Thymus (tissue), 14 donors: Measurements from ENCODE around the gene TNFRSF4. TPM values are rescaled to one million over a fixed set of nuclear protein-coding genes. Genes with fewer than 3 reads are reported as not detected.

ENCODE experiments used
- DNase-seq, 9 donors: peaks; one replicate each; pipeline ENCODE4 v3.0.0-alpha.2; 2013; ENCODE audit warnings: low spot score in 9 of 9, low read depth in 6 of 9, missing footprints in 1 of 9
- H3K27ac ChIP-seq, 2 donors: one replicate each; pipeline ENCODE4 v1.5.1; 2013; ENCODE audit warnings: control low read depth in 1 of 2, low read depth in 1 of 2, low read length in 1 of 2, mild to moderate bottlenecking in 1 of 2, moderate library complexity in 1 of 2
- H3K27me3 ChIP-seq, 2 donors: one replicate each; pipeline ENCODE4 v1.5.1; 2013; ENCODE audit warnings: low read length in 1 of 2; ENCODE audit not compliant: control insufficient read depth in 2 of 2, insufficient read depth in 1 of 2
- H3K36me3 ChIP-seq, 2 donors: one replicate each; pipeline ENCODE4 v1.5.1; 2013; ENCODE audit warnings: low read length in 1 of 2, mild to moderate bottlenecking in 1 of 2, moderate library complexity in 1 of 2; ENCODE audit not compliant: control insufficient read depth in 2 of 2, insufficient read depth in 2 of 2
- H3K4me1 ChIP-seq, 2 donors: one replicate each; pipeline ENCODE4 v1.5.1; 2013; ENCODE audit warnings: low read length in 2 of 2; ENCODE audit not compliant: control insufficient read depth in 2 of 2, insufficient read depth in 2 of 2
- H3K4me3 ChIP-seq, 2 donors: one replicate each; pipeline ENCODE4 v1.5.1; 2013; ENCODE audit warnings: low read length in 2 of 2, control low read depth in 1 of 2, mild to moderate bottlenecking in 1 of 2
- H3K9me3 ChIP-seq, 2 donors: one replicate each; pipeline ENCODE4 v1.5.1; 2013; ENCODE audit warnings: low read length in 1 of 2, mild to moderate bottlenecking in 1 of 2; ENCODE audit not compliant: control insufficient read depth in 2 of 2, insufficient read depth in 1 of 2
- WGBS: extraction: QIAGEN DNeasy Blood & Tissue Kit; methylation state at CpG from one replicate; pipeline ENCODE4 v1.1.7; 2013; 5-methylcytosine and 5-hydroxymethylcytosine counted together
- long read RNA-seq, 10 donors: transcript quantifications; one replicate each; lab custom pipeline, GENCODE V29; 2026
- polyA plus RNA-seq: library from polyadenylated mRNA; stranded (reverse); fragments of 200-250 nt; gene quantifications from one replicate; pipeline ENCODE4 v1.2.3, GENCODE V29; 2013
- total RNA-seq: library from RNA; stranded (reverse); fragments of 120-200 nt; gene quantifications from one replicate; pipeline ENCODE4 v1.2.4, GENCODE V29; 2013
- donor health status: healthy.

TNFRSF4 gene
- total RNA-seq = 12.7 TPM
- 18.8 TPM for polyA plus RNA-seq
- long read RNA-seq, donor 1 = 0 reads
- long read RNA-seq, donor 2, partial matches to known transcripts = 0 of 4 reads
- long read RNA-seq, donor 2, other reads (novel, unspliced or antisense) = 0 of 4 reads
- long read RNA-seq, donor 3, partial matches to known transcripts = 0 of 4 reads
- long read RNA-seq, donor 3, other reads (novel, unspliced or antisense) = 0 of 4 reads
- long read RNA-seq, donor 4, partial matches to known transcripts = 0 of 2 reads
- long read RNA-seq, donor 4, other reads (novel, unspliced or antisense) = 0 of 2 reads
- long read RNA-seq, donor 5, transcript TNFRSF4-201 (7 exons, 1,068 nt) = major isoform, 9 of 9 reads
- long read RNA-seq, donor 5, partial matches to known transcripts = 0 of 9 reads
- long read RNA-seq, donor 5, other reads (novel, unspliced or antisense) = 0 of 9 reads
- long read RNA-seq, donor 6, partial matches to known transcripts = 0 of 4 reads
- long read RNA-seq, donor 6, other reads (novel, unspliced or antisense) = 0 of 4 reads
- long read RNA-seq, donor 7, partial matches to known transcripts = 0 of 2 reads
- long read RNA-seq, donor 7, other reads (novel, unspliced or antisense) = 0 of 2 reads
- long read RNA-seq, donor 8, partial matches to known transcripts = 0 of 3 reads
- long read RNA-seq, donor 8, other reads (novel, unspliced or antisense) = 0 of 3 reads
- long read RNA-seq, donor 9, partial matches to known transcripts = 0 of 4 reads
- long read RNA-seq, donor 9, other reads (novel, unspliced or antisense) = 0 of 4 reads
- long read RNA-seq, donor 10, partial matches to known transcripts = 0 of 4 reads
- long read RNA-seq, donor 10, other reads (novel, unspliced or antisense) = 0 of 4 reads

DNA sequence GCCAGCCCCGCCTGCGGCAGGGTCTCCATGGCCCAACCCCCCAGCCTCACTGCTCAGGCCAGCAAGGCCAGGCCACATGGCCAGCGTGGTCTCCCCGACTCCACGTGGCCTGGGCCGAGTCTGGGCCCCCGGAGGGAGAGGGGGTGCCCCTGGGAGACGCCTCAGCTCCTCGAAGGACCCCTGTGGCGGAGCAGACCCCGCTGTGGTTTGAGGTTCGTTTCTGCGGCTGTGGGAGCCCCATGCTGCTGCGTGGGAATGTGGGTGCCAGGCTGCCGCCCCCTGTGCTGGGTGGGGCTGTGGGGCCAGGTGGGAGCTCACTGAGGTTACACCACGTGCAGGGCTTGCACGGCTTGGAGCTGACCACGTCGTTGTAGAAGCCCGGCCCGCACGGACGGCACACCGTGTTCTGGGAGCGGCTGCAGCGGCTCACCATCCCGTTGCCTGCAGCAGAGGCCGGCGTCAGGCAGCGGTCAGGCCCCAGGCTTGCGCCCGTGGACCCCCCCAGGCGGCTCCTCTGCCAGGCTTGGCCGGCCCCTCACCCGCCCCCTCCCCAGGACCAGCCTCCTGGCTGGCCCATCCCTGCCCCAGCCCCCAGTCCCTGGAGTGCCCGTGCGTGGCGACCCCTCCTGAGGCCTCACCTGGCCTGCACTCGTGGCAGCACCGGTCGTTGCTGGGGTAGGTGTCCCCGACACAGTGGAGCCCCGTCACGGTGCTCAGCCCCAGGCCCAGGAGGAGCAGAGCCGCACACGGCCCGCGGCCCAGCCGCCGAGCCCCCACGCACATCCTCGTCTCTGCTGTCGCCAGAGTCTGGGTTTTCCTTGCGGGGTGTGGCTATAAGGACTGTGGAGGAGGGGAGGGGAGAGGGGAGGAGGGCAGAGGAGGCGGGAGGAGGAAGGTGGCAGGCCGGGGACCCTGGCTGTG, at the start of gene TNFRSF4:
TNFRSF4 (minus strand) TSS at position 809 of the 921 bp plus-strand sequence; CDS start at position 783, 26 bp downstream.
- Histone ChIP-seq H3K36me3 (peaks cover 23 to 25% of the 10 kb centered on the region in 2 donors), H3K27me3 (peaks cover 4 to 50% of the 10 kb centered on the region in 2 donors), H3K9me3 (peaks cover 0 to 4% of the 10 kb centered on the region in 2 donors), H3K27ac (peak within 1 kb of the TSS; percentile 33 to 51), H3K4me1 (peaks cover 22 to 66% of the 10 kb centered on the region in 2 donors), H3K4me3 (peak within 1 kb of the TSS; percentile 20)
- WGBS = 5% methylated on average over 56 of the region's 56 CpGs
- peak in 1 of 9 donors; percentile 40 for DNase-seq

DNA sequence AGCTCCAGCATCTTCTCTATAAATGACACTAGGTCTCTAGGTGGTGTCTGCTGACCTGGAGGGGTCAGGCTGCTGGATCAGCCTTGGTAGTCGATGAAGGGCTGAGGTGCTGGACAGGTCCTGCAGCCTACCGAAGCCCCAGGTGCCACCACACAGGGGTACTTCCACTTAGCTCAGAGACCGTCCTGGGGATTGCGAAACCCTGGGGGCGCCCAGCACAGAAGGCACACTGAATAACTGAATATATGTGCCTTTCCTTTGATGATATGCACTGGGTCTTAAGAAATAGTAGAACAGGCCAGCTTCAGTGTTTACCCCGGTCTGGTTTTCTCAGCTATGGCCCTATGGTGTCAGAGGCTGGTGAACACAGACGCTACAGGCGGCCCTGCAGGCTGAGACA, 48.8 kb upstream of the TNFRSF4 start:
- 98% methylated on average over 8 of the region's 8 CpGs for WGBS
- Histone ChIP-seq H3K4me1 (peaks cover 0 to 7% of the 10 kb centered on the region in 2 donors), H3K27me3 (no peaks in the 10 kb centered on the region), H3K36me3 (peaks cover 68 to 71% of the 10 kb centered on the region in 2 donors), H3K27ac (no peak overlapping the region), H3K9me3 (no peaks in the 10 kb centered on the region), H3K4me3 (no peak overlapping the region)
- no peak for DNase-seq

DNA sequence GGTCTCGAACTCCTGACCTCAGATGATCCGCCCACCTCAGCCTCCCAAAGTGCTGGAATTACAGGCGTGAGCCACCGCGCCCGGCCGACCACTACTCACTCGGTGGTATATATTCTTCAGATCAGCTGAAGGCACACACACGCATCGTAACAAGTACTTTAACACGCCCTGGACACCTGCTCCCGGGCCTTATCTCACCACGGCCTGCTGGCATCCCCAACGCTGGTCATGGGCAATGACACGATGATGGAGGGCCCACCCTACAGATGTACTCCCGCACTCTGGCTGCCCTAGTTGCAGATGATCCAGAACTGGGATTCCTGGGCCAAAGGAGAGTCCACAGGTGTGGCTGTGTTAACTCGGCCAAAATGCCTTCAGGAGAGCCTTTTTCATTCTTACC, 48.1 kb upstream of the TNFRSF4 start:
- Histone ChIP-seq H3K27ac (no peak overlapping the region), H3K36me3 (peaks cover 64 to 68% of the 10 kb centered on the region in 2 donors), H3K27me3 (no peaks in the 10 kb centered on the region), H3K4me3 (no peak overlapping the region), H3K4me1 (peaks cover 0 to 7% of the 10 kb centered on the region in 2 donors), H3K9me3 (no peaks in the 10 kb centered on the region)
- no peak for DNase-seq
- 98% methylated on average over 17 of the region's 17 CpGs for WGBS

DNA sequence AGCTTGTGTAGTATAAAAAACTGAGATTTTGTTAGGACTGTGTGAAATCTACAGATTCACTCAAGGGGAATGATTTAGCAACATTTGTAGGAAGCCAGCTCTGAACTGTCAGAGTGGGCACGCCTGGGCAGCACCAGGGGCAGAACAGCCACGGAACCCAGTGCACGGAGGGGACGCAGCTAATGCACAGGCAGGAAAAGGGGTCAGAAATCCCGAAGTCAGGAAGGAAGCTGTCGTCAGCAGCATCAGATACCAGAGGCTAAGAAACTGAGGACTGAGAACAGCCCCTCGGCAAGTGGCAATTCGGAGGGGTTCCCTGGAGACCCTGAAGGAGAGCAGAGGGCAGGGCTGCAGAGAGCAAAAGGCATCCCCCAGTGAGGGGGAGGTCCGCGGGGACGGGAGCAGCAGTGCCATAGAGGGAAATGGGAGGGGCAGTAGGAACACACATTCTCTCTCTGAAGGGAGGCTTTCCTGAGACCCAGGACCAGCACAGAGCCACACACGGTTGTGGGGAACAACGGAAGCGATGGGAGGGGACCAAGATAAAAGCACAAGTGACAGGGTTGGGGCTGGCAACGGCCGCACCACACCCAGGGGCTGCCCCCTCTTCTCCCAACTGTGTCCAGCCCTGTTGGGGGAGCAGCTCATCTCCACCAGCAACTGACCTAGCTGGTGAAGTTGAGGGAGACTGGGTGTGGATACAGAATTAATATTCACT, 47.0 kb upstream of the TNFRSF4 start:
- no peaks in the 10 kb centered on the region for H3K27me3 ChIP-seq
- WGBS = 75% methylated on average over 16 of the region's 16 CpGs
- H3K4me3 ChIP-seq = no peak overlapping the region
- H3K9me3 ChIP-seq = no peaks in the 10 kb centered on the region
- peaks cover 0 to 7% of the 10 kb centered on the region in 2 donors for H3K4me1 ChIP-seq
- H3K36me3 ChIP-seq = peaks cover 70 to 72% of the 10 kb centered on the region in 2 donors
- peak in 1 of 9 donors; percentile 23 for DNase-seq
- H3K27ac ChIP-seq = no peak overlapping the region

DNA sequence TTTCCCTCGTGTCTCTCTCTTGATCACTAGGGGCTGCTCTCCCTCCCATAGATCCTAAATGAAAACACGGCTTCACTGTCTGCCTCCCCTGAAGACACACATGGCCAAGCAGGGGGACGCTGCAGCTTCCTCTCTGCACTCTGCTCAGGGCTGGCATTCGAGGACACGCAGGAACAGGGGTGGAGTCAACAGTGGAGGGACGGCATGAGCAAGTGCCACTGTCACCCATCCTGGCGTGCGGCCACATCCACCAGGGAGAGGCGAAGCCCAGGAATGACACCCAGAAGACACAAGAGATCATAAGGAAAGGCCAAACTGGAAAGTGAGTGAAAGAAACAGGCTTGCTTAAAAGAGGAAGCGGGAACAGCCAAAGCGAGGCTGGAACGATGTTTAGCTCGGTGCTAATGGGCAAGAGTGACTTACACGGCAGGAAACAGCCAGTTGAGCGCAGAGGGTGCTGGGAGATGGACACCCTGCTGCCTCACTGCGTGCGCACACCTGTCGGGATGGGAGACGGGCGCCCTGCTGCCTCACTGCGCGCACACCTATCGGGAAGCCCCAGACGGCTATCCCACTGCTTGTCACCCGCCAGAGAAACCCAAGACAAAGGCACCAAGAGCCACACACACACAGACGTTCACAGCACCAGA, 46.1 kb upstream of the TNFRSF4 start:
- Histone ChIP-seq H3K27me3 (no peaks in the 10 kb centered on the region), H3K9me3 (no peaks in the 10 kb centered on the region), H3K4me1 (peaks cover 0 to 7% of the 10 kb centered on the region in 2 donors), H3K4me3 (no peak overlapping the region), H3K27ac (no peak overlapping the region), H3K36me3 (peaks cover 71 to 72% of the 10 kb centered on the region in 2 donors)
- WGBS = 90% methylated on average over 26 of the region's 26 CpGs
- no peak for DNase-seq

DNA sequence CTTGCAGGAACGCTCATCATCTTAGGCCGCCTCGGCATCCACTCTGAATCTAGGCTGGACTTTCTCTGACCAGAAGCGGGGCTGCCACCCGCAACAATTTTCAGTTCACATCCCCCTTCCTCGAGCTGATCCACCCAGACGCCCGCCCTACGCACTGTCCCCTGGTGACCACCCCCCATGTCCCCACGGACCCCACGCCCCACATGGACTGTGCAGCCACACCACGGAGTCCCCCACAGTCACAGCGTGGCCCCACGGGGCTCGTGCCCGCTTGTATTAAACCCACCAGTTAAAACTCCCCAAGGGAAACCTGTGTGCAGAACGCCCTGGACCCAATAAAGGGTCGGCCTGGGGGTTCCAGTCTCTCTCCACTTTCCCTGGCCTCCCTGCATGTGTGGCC, 45.6 kb upstream of the TNFRSF4 start:
- Histone ChIP-seq H3K4me3 (no peak overlapping the region), H3K27ac (no peak overlapping the region), H3K36me3 (peaks cover 73 to 74% of the 10 kb centered on the region in 2 donors), H3K4me1 (peaks cover 0 to 7% of the 10 kb centered on the region in 2 donors), H3K27me3 (no peaks in the 10 kb centered on the region), H3K9me3 (no peaks in the 10 kb centered on the region)
- 95% methylated on average over 18 of the region's 18 CpGs for WGBS
- DNase-seq = no peak

DNA sequence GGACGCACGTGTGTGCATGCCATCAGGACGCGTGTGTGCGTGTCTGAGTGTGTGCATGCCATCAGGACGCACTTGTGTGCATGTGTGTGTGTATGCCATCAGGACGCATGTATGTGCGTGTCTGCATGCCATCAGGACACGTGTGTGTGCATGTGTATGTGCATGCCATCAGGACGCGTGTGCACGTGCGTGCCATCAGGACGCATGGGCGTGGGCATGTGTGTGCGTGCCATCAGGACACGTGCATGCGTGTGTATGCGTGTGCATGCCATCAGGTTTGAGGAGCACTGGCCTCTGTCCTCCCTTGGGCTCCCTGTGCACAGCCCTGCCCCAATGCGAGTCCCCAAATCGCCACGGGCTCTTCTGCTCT, 45.2 kb upstream of the TNFRSF4 start:
- no peak for DNase-seq
- no peaks in the 10 kb centered on the region for H3K27me3 ChIP-seq
- peaks cover 73 to 78% of the 10 kb centered on the region in 2 donors for H3K36me3 ChIP-seq
- H3K9me3 ChIP-seq = no peaks in the 10 kb centered on the region
- WGBS = 98% methylated on average over 22 of the region's 22 CpGs
- H3K4me1 ChIP-seq = peaks cover 0 to 7% of the 10 kb centered on the region in 2 donors
- H3K27ac ChIP-seq = no peak overlapping the region
- no peak overlapping the region for H3K4me3 ChIP-seq
